Dermis blood vessel endothelial cell (primary cell): Measurements from ENCODE around the gene OSBPL2. TPM values are rescaled to one million over a fixed set of nuclear protein-coding genes. Genes with fewer than 3 reads are reported as not detected.

ENCODE experiments used
- total RNA-seq: library from RNA; depleted of rRNA; stranded (reverse); fragments of >200 nt; gene quantifications from 2 replicates; pipeline ENCODE4 v1.2.3, GENCODE V29; 2014

Gene OSBPL2
- total RNA-seq, 1 donor from 2014 or later: 35.7 TPM

Other genes starting within 250 kb of the OSBPL2 start
- 3.6 and 7.6 TPM in 2 replicates for gene TAF4, start 172.6 kb upstream of the OSBPL2 start, total RNA-seq
- 31.3 and 32.8 TPM in 2 replicates for gene LSM14B, start 116.0 kb upstream of the OSBPL2 start, total RNA-seq
- gene PSMA7, start 95.1 kb upstream of the OSBPL2 start, total RNA-seq: 450 and 557 TPM in 2 replicates
- gene SS18L1, start 94.8 kb upstream of the OSBPL2 start, total RNA-seq: 13.8 and 16.5 TPM in 2 replicates
- gene MTG2, start 55.5 kb upstream of the OSBPL2 start, total RNA-seq: 19.3 and 26.7 TPM in 2 replicates
- gene HRH3, start 18.2 kb upstream of the OSBPL2 start, total RNA-seq: not detected in 2 replicates
- gene ADRM1, start 64.5 kb downstream of the OSBPL2 start, total RNA-seq: 130 and 158 TPM in 2 replicates
- 55.8 and 127 TPM in 2 replicates for gene LAMA5, start 128.8 kb downstream of the OSBPL2 start, total RNA-seq
- gene RPS21, start 148.6 kb downstream of the OSBPL2 start, total RNA-seq: 226 and 1,095 TPM in 2 replicates
- gene CABLES2, start 168.8 kb downstream of the OSBPL2 start, total RNA-seq: 0.85 and 1.9 TPM in 2 replicates
- gene RBBP8NL, start 189.0 kb downstream of the OSBPL2 start, total RNA-seq: not detected in 2 replicates
- gene GATA5, start 237.5 kb downstream of the OSBPL2 start, total RNA-seq: not detected in 2 replicates